Left renal cortex interstitium (tissue), 4 donors: ENCODE results near the gene SMARCD3. TPM values are rescaled to one million over a fixed set of nuclear protein-coding genes. Genes with fewer than 3 reads are reported as not detected.

ENCODE experiments used
- DNase-seq, 4 donors: peaks; one replicate each; pipeline ENCODE4 v3.0.0-alpha.2; 2013; ENCODE audit warnings: low read depth in 4 of 4, low spot score in 2 of 4, missing footprints in 1 of 4
- polyA plus RNA-seq, 4 donors: library from polyadenylated mRNA; unstranded; fragments of 120-200 nt; gene quantifications; one replicate each; pipeline ENCODE4 v1.2.1, GENCODE V29; 2013; ENCODE audit not compliant: insufficient read length in 4 of 4

The SMARCD3 gene
- polyA plus RNA-seq, 4 donors: 60.5 to 90.4 (median 76.0) TPM

DNA sequence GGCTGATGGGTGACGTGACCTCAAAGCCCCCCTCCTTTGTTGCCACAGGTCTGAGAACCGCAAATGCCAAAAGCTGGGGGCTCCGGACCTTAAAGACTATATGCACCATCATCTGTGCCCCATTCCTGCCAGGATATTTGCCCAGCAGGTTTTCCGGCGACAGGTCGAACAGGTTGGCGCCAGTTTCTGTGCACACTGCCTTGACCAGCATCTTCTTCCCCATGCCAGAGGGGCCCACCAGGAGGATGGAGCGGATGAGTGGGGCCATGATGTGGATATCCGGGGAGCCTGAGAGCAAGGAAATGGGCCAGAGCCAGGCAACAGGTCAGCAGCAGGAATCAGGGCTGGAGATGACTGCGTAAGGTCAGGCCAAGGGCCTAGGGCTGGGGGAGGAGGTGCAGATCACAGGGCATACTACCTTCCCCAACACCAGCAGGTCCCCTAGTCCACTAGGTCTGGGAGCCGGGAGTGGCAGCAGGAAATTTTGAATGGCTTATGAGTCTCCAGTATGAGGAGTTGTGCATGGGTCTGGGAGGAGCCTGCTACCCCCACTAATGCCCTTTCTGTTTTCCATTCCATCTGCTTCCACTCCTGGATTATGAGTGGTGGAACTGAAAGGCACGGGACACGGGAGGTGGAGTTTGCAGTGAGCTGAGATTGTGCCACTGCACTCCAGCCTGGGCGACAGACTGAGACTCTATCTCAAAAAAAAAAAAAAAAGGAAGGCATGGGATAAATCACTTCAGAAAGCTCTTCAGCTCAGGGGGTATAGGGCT is 55.1 kb downstream of the SMARCD3 start:
- DNase-seq: no peak

DNA sequence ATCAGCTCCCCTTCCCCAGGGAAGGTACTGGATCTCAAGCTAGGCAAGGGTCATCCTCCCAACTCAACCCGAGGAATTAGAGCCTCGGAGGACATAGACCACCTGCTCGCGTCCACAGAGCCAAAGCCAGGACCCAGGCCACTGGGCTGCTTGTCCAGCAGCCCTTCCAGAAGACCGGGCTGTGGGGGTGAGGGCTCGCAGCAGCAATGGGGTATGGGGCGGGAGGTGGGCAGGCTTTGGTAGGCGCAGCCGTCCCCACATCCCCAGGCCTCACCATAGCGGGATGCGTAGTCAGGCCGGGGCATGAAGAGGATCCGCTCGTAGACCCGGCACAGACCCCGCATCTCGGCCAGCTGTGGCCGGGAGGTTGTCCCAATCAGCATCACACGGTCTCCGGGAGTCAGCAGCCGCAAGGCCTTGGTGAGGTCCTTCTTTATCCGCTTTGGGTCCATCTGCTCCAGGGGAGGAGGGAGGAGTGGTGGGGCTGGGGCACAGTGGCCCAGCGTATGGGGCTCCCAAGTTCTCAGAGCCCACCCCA is 56.4 kb downstream of the SMARCD3 start:
- DNase-seq: no peak

DNA sequence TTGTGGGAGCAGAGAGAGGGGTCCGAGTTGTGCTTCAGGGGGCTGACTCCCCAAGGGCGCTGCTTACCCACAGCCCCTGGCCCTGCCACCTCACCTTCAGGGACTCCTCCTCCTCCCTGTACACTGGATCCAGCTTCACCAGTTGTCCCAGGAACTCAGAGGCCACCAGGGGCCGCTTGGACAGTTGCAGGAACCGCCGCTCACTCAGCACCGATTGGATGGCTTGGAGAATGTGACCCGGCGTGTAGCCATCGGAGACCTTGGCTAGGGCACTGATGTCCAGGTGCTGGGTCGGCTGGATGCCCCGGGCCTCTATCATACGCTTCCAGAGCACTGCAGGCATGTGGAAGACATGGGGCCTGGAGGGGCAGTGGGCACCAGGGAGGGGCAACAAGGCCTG is 57.0 kb downstream of the SMARCD3 start:
- no peak for DNase-seq

DNA sequence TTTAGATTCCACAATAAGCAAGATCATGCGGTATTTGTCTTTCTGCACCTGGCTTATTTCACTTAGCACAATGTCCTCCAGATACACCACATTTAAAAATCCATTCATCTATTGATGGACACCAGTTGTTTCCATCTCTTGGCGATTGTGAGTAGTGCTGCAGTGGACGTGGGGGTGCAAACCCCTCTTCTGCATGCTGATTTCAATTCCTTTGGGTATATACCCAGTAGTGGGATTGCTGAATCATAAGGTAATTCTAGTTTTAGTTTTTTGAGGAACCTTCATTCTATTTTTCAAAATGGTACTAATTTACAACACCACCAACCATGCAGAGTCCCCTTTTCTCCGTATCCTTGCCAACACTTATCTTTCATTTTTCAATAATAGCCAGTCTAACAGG is 59.5 kb downstream of the SMARCD3 start:
- no peak for DNase-seq

Other genes starting within 250 kb of the SMARCD3 start
- 1 to 10 TPM; 2.0 to 3.3 (median 2.5) TPM for gene ATG9B, start 224.2 kb downstream of the SMARCD3 start, polyA plus RNA-seq
- 10 to 100 TPM; 15.5 to 34.4 (median 27.2) TPM for gene ABCB8, start 220.2 kb downstream of the SMARCD3 start, polyA plus RNA-seq
- 1 to 10 TPM in 3 of 4 donors, under 1 TPM in 1; 0.83 to 3.8 (median 2.5) TPM for gene ASIC3, start 200.2 kb downstream of the SMARCD3 start, polyA plus RNA-seq
- gene CDK5, start 190.8 kb downstream of the SMARCD3 start, polyA plus RNA-seq: 10 to 100 TPM; 16.9 to 20.4 (median 18.7) TPM
- 100 to 1,000 TPM in 3 of 4 donors, 10 to 100 TPM in 1; 68.0 to 137 (median 103) TPM for gene SLC4A2, start 189.1 kb downstream of the SMARCD3 start, polyA plus RNA-seq
- gene FASTK, start 167.9 kb downstream of the SMARCD3 start, polyA plus RNA-seq: 10 to 100 TPM; 45.1 to 83.4 (median 69.9) TPM
- 10 to 100 TPM; 19.2 to 42.8 (median 37.4) TPM for gene TMUB1, start 165.2 kb downstream of the SMARCD3 start, polyA plus RNA-seq
- 10 to 100 TPM; 54.8 to 92.1 (median 68.4) TPM for gene AGAP3, start 162.2 kb downstream of the SMARCD3 start, polyA plus RNA-seq
- under 1 TPM in 3 of 4 donors, not detected in 1; 0.17 to 0.33 (median 0.22) TPM for gene GBX1, start 81.0 kb downstream of the SMARCD3 start, polyA plus RNA-seq
- under 1 TPM in 1 of 4 donors, not detected in 3; 0.12 TPM for gene ASB10, start 61.4 kb downstream of the SMARCD3 start, polyA plus RNA-seq
- not detected for gene H2BK1, start 38.2 kb downstream of the SMARCD3 start, polyA plus RNA-seq
- gene ABCF2, start 21.5 kb downstream of the SMARCD3 start, polyA plus RNA-seq: 10 to 100 TPM; 25.1 to 28.4 (median 26.6) TPM
- gene CHPF2, start 16.2 kb downstream of the SMARCD3 start, polyA plus RNA-seq: 10 to 100 TPM; 22.2 to 29.9 (median 26.8) TPM
- 10 to 100 TPM; 73.1 to 88.6 (median 83.1) TPM for gene NUB1, start 93.1 kb upstream of the SMARCD3 start, polyA plus RNA-seq
- 10 to 100 TPM; 21.3 to 57.5 (median 43.5) TPM for gene WDR86, start 161.3 kb upstream of the SMARCD3 start, polyA plus RNA-seq
- gene CRYGN, start 191.4 kb upstream of the SMARCD3 start, polyA plus RNA-seq: 1 to 10 TPM; 1.9 to 4.4 (median 3.1) TPM